Muscle layer of colon (tissue), 2 donors: ENCODE data around the gene MED16.

ENCODE experiments used
- H3K27ac ChIP-seq: one replicate; pipeline ENCODE4 v1.7.0; 2013; ENCODE audit warnings: low read depth, mild to moderate bottlenecking, low read length, moderate library complexity
- H3K27me3 ChIP-seq, 2 donors: one replicate each; pipeline ENCODE4 v1.7.0; 2013; ENCODE audit warnings: low read length in 2 of 2, mild to moderate bottlenecking in 2 of 2; ENCODE audit not compliant: insufficient read depth in 2 of 2, control insufficient read depth in 1 of 2
- H3K36me3 ChIP-seq: one replicate; pipeline ENCODE4 v1.7.0; 2013; ENCODE audit warnings: mild to moderate bottlenecking, low read length; ENCODE audit not compliant: insufficient read depth
- H3K4me1 ChIP-seq: one replicate; pipeline ENCODE4 v1.7.0; 2013; ENCODE audit warnings: mild to moderate bottlenecking, low read length; ENCODE audit not compliant: insufficient read depth
- H3K4me3 ChIP-seq, 2 donors: one replicate each; pipeline ENCODE4 v1.7.0; 2013; ENCODE audit warnings: low read length in 2 of 2, low read depth in 1 of 2, mild to moderate bottlenecking in 1 of 2, moderate library complexity in 1 of 2
- H3K9ac ChIP-seq: one replicate; pipeline ENCODE4 v1.7.0; 2013; ENCODE audit warnings: low read length
- H3K9me3 ChIP-seq: one replicate; pipeline ENCODE4 v1.7.0; 2013; ENCODE audit warnings: mild to moderate bottlenecking, low read length
- donor health status: abdominal sarcoma.
- donor health status: Adenocarcinoma of cecum.

MED16 gene

GRCh38 chr19:872266-872951, 20.6 kb downstream of the MED16 start:
- Histone ChIP-seq H3K27ac (peak overlapping the region; percentile 65), H3K36me3 (peaks cover 45% of the 10 kb centered on the region), H3K9ac (no peak overlapping the region), H3K27me3 (no peaks in the 10 kb centered on the region), H3K4me3 (no peak overlapping the region), H3K9me3 (no peaks in the 10 kb centered on the region), H3K4me1 (peaks cover 9% of the 10 kb centered on the region)

GRCh38 chr19:871446-872265, 21.3 kb downstream of the MED16 start:
- no peak overlapping the region for H3K9ac ChIP-seq
- H3K36me3 ChIP-seq = peaks cover 43% of the 10 kb centered on the region
- H3K4me3 ChIP-seq = no peak overlapping the region
- H3K4me1 ChIP-seq = peaks cover 9% of the 10 kb centered on the region
- no peaks in the 10 kb centered on the region for H3K9me3 ChIP-seq
- H3K27me3 ChIP-seq = no peaks in the 10 kb centered on the region
- peak overlapping the region; percentile 68 for H3K27ac ChIP-seq

DNA sequence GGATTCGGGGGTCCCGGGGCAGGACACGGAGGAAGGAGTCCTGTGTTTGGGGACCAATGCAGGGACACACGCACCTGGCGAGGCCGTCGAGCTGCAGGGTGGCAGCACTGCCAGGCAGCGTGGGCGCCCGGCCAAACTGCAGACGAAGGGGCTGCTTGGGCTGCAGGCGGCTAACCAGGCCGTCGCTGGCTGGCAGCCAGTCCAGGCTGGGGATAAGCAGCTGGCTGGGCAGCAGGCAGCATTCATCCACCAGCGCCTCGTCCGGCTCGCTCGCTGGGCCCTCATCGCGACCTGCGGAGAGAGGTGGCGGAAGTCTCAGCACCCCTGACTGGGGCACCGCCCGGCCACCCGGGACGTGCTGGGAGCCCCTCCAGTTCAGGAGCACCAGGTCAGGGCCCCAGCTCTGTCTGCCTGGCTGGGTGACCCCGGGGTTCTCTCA, 22.0 kb downstream of the MED16 start:
- Histone ChIP-seq H3K27ac (peak overlapping the region; percentile 68), H3K27me3 (no peaks in the 10 kb centered on the region), H3K36me3 (peaks cover 37% of the 10 kb centered on the region), H3K4me3 (no peak overlapping the region), H3K9ac (no peak overlapping the region), H3K9me3 (no peaks in the 10 kb centered on the region), H3K4me1 (peaks cover 9% of the 10 kb centered on the region)

DNA sequence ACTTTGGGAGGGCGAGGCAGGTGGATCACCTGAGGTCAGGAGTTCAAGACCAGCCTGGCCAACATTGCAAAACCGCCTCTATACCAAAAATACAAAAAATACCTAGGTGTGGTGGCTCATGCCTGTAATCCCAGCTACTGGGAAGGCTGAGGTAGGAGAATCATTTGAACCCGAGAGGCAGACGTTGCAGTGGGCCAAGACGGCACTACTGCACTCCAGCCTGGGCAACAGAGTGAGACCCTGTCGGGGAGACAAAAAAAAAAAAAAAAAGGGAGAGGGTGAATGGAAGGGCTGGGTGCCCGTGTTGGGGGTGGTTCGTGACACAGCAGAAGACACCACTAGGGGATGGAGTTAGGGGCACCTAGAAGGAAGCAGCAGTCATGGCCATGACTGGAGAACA, 22.7 kb downstream of the MED16 start:
- Histone ChIP-seq H3K9ac (no peak overlapping the region), H3K27me3 (no peaks in the 10 kb centered on the region), H3K4me3 (no peak overlapping the region), H3K36me3 (peaks cover 35% of the 10 kb centered on the region), H3K4me1 (peaks cover 9% of the 10 kb centered on the region), H3K27ac (peak overlapping the region; percentile 86), H3K9me3 (no peaks in the 10 kb centered on the region)

- Histone ChIP-seq H3K9ac (no peak overlapping the region), H3K36me3 (peaks cover 32% of the 10 kb centered on the region), H3K9me3 (no peaks in the 10 kb centered on the region), H3K27me3 (no peaks in the 10 kb centered on the region), H3K4me1 (peaks cover 9% of the 10 kb centered on the region), H3K27ac (peak overlapping the region; percentile 86), H3K4me3 (no peak overlapping the region)
Measured at GRCh38 chr19:869245-870177, 23.5 kb downstream of the MED16 start.

DNA sequence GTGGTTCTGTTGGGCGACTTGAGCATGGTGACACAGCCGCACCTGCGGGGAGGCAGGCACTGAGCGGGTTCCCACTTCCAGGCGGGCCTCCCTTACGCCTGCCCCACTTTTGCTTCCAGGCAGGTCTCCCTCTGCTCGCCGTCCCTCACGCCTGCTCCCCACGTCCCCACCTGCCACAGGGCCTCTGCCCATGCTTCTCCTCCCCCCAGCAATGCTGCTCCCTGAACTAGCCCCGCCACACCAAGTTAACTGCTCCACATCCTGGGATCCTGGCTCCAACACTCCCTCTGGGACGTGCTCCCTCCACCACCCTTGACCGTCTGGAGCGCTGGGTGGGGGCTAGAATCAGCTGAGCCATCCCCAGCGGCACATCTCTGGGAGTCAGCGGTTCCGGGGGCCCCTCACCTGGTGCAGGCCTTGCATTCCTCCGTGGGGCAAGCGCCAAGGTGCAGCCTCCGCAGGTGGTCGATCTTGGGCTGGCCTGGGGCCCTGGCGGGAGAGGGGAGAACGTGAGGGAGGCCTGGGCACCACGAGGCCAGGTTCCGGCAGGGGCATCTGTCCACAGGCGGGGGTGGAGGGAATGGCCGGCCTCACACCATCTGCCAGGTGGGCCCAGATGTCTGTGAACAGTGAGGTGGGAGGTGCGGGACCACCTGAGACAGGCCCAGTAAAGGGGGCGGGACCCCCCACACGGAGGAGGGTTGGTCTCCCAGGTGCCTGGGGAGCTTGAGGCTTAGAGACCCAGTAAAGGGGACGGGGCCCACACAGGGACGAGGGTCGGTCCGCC, 24.3 kb downstream of the MED16 start:
- H3K27ac ChIP-seq = peak overlapping the region; percentile 86
- no peak overlapping the region for H3K9ac ChIP-seq
- H3K4me1 ChIP-seq = peaks cover 12% of the 10 kb centered on the region
- no peaks in the 10 kb centered on the region for H3K27me3 ChIP-seq
- H3K9me3 ChIP-seq = no peaks in the 10 kb centered on the region
- H3K36me3 ChIP-seq = peaks cover 25% of the 10 kb centered on the region
- no peak overlapping the region for H3K4me3 ChIP-seq

- no peak overlapping the region for H3K9ac ChIP-seq
- peaks cover 0 to under 1% of the 10 kb centered on the region in 2 donors for H3K27me3 ChIP-seq
- H3K4me3 ChIP-seq = no peak overlapping the region
- H3K27ac ChIP-seq = no peak overlapping the region
- H3K4me1 ChIP-seq = peaks cover 13% of the 10 kb centered on the region
- H3K36me3 ChIP-seq = peaks cover 21% of the 10 kb centered on the region
- H3K9me3 ChIP-seq = no peaks in the 10 kb centered on the region
Measured at GRCh38 chr19:867855-868457, 25.0 kb downstream of the MED16 start.

DNA sequence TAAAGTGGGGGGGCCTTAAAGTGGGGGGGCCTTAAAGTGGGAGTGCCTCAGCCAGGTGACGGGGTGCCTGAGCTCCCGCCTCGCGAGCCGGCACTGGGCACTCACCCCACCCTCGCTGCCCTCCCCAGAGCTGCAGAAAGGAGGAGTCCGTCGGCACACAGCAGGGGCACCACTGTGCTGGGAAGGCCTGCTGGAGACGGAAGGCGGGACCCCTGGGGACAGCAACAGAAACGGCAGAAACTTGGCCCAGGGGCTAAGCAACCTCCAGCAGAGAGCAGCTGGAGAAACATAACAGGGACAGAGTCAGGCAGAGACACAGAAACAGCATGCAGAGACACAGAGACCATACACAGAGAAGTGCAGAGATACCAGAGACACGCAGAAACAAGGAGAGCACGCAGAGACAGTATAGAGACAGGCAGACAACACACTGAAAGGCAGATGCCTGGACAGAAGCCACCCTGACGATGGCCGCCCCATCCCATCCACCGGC, 25.6 kb downstream of the MED16 start:
- H3K4me3 ChIP-seq = no peak overlapping the region
- H3K36me3 ChIP-seq = peaks cover 21% of the 10 kb centered on the region
- no peak overlapping the region for H3K27ac ChIP-seq
- no peaks in the 10 kb centered on the region for H3K9me3 ChIP-seq
- no peak overlapping the region for H3K9ac ChIP-seq
- peaks cover 16% of the 10 kb centered on the region for H3K4me1 ChIP-seq
- peaks cover 0 to 6% of the 10 kb centered on the region in 2 donors for H3K27me3 ChIP-seq

GRCh38 chr19:866769-867300, 26.2 kb downstream of the MED16 start:
- Histone ChIP-seq H3K4me1 (peaks cover 16% of the 10 kb centered on the region), H3K9me3 (no peaks in the 10 kb centered on the region), H3K36me3 (peaks cover 21% of the 10 kb centered on the region), H3K9ac (no peak overlapping the region), H3K27me3 (peaks cover 0 to 7% of the 10 kb centered on the region in 2 donors), H3K4me3 (no peak overlapping the region), H3K27ac (no peak overlapping the region)

DNA sequence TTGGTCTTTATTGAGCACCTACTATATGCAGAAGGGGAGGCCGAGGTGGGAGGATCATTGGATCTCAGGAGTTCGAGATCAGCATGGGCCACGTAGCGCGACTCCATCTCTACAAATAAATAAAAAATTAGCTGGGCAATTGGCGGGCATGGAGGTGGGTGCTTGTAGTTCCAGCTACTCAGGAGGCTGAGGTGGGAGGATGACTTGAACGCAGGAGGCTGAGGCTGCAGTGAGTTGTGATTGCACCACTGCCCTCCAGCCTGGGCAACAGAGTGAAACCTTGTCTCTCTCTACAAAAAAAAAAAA, 29.7 kb downstream of the MED16 start:
- H3K4me1 ChIP-seq = peaks cover 7% of the 10 kb centered on the region
- H3K27ac ChIP-seq = no peak overlapping the region
- no peak overlapping the region for H3K9ac ChIP-seq
- H3K36me3 ChIP-seq = peaks cover 6% of the 10 kb centered on the region
- no peak overlapping the region for H3K4me3 ChIP-seq
- H3K9me3 ChIP-seq = no peaks in the 10 kb centered on the region
- peaks cover 6 to 40% of the 10 kb centered on the region in 2 donors for H3K27me3 ChIP-seq
